Endothelial cell of umbilical vein (primary cell): ENCODE measurements around the gene FAM168A. TPM values are rescaled to one million over a fixed set of nuclear protein-coding genes. Genes with fewer than 3 reads are reported as not detected.

Experiments
- BruUV-seq: library from RNA; stranded (reverse); fragments of 400-500 nt; replicated peaks from 2 replicates; lab custom pipeline; 2021; lab: Mats Ljungman, UMichigan
- CTCF ChIA-PET: fragments of 300-600, 350-600 bp; sonication (Branson Sonifier 250); formaldehyde crosslinking; loops from one replicate; lab custom pipeline; 2021; ENCODE audit warnings: antibody characterized with exemption, inconsistent platforms; lab: Charles Lee
- POLR2A ChIA-PET: fragments of 300-600, 350-600 bp; sonication (Branson Sonifier 250); formaldehyde crosslinking; loops from one replicate; lab custom pipeline; 2021; ENCODE audit warnings: antibody characterized with exemption, inconsistent platforms; lab: Charles Lee
- DNase-seq: peaks from one replicate; pipeline ENCODE4 v3.0.0-alpha.2; 2011; ENCODE audit warnings: low read depth, low spot score
- FAIRE-seq: peaks from 2 replicates; lab custom pipeline; 2011; peaks lifted over from hg19 to GRCh38; lab: Jason Lieb, UNC
- H2AFZ ChIP-seq: 2 replicates; pipeline ENCODE4 v1.6.0; 2012; ENCODE audit warnings: low read depth, low read length, control low read depth, inconsistent platforms
- H3K27ac ChIP-seq: 2 replicates; pipeline ENCODE4 v1.5.1; 2011; ENCODE audit warnings: low read depth, mild to moderate bottlenecking, control low read depth, low read length, moderate library complexity; ENCODE audit not compliant: insufficient read depth
- H3K27me3 ChIP-seq, 2 experiments: 2 replicates each; pipeline versions ENCODE4 v1.6.0 to v1.6.1; 2011; ENCODE audit warnings: low read length in 2 of 2, mixed read lengths in 1 of 2; ENCODE audit not compliant: control insufficient read depth in 2 of 2, insufficient read depth in 2 of 2
- H3K36me3 ChIP-seq, 2 experiments: 2 replicates in 1 of 2; 3 replicates in 1 of 2; pipeline ENCODE4 v1.5.1; 2011; ENCODE audit warnings: low read length in 2 of 2, mild to moderate bottlenecking in 1 of 2, moderate library complexity in 1 of 2; ENCODE audit not compliant: control insufficient read depth in 2 of 2, insufficient read depth in 2 of 2; ENCODE audit errors: extremely low read depth in 1 of 2
- H3K4me1 ChIP-seq: 3 replicates; pipeline ENCODE4 v1.5.1; 2011; ENCODE audit warnings: mild to moderate bottlenecking, low read length; ENCODE audit not compliant: control insufficient read depth, insufficient read depth; ENCODE audit errors: extremely low read depth
- H3K4me2 ChIP-seq: 2 replicates; pipeline ENCODE4 v1.6.1; 2011; ENCODE audit warnings: low read length, control low read depth, mixed read lengths; ENCODE audit not compliant: insufficient read depth
- H3K4me3 ChIP-seq, 3 experiments: fragments of 200-600 bp in 1 of 3; sonication (generic), shearing (Covaris generic) in 1 of 3; replicated peaks in 1 of 3; 2 replicates each; pipeline ENCODE4 v1.5.1; 2011 to 2016; ENCODE audit warnings: control low read depth in 3 of 3, low read length in 3 of 3, mild to moderate bottlenecking in 2 of 3, inconsistent platforms in 1 of 3, low read depth in 1 of 3, moderate library complexity in 1 of 3; ENCODE audit not compliant: insufficient read depth in 1 of 3
- H3K79me2 ChIP-seq: 2 replicates; pipeline ENCODE4 v1.6.0; 2012; ENCODE audit warnings: low read length, inconsistent platforms; ENCODE audit not compliant: control insufficient read depth, insufficient read depth
- H3K9ac ChIP-seq: replicated peaks from 2 replicates; pipeline ENCODE3; 2011; ENCODE audit warnings: low read length, control low read depth; ENCODE audit not compliant: insufficient read depth; ENCODE audit errors: extremely low read depth
- H3K9me1 ChIP-seq: replicated peaks from 3 replicates; pipeline ENCODE4 v1.6.0; 2011; ENCODE audit warnings: mild to moderate bottlenecking, low read length; ENCODE audit not compliant: control insufficient read depth, insufficient read depth; ENCODE audit errors: extremely low read depth
- H3K9me3 ChIP-seq: replicated peaks from 2 replicates; pipeline ENCODE4 v1.5.1; 2012; ENCODE audit warnings: low read length, inconsistent platforms; ENCODE audit not compliant: control insufficient read depth, insufficient read depth
- H4K20me1 ChIP-seq: replicated peaks from 2 replicates; pipeline ENCODE3; 2011; ENCODE audit warnings: mild to moderate bottlenecking, low read length; ENCODE audit not compliant: control insufficient read depth, insufficient read depth; ENCODE audit errors: extremely low read depth
- CTCF ChIP-seq, 2 donors: IDR thresholded peaks; 1 replicate in 1 of 2; 2 replicates in 1 of 2; pipeline ENCODE4 v1.5.1; 2011; ENCODE audit warnings: low read length in 2 of 2, mild to moderate bottlenecking in 2 of 2, moderate library complexity in 2 of 2, control low read depth in 1 of 2, inconsistent platforms in 1 of 2, low read depth in 1 of 2; ENCODE audit not compliant: insufficient read depth in 1 of 2; ENCODE audit errors: extremely low read depth in 1 of 2
- EZH2 ChIP-seq: IDR thresholded peaks from 2 replicates; pipeline ENCODE4 v1.6.1; 2012; ENCODE audit warnings: borderline replicate concordance, low read depth, mild to moderate bottlenecking, moderate library complexity, low read length, inconsistent platforms; ENCODE audit not compliant: severe bottlenecking
- FOS ChIP-seq: IDR thresholded peaks from 2 replicates; pipeline ENCODE4 v1.6.1; 2011; ENCODE audit warnings: mild to moderate bottlenecking, low read length, moderate library complexity, borderline replicate concordance; ENCODE audit not compliant: insufficient read depth
- GATA2 ChIP-seq: IDR thresholded peaks from 2 replicates; pipeline ENCODE4 v1.7.0; 2011; ENCODE audit warnings: low read depth, mild to moderate bottlenecking, moderate library complexity, mixed read lengths, low read length; ENCODE audit not compliant: insufficient read length, insufficient read depth
- JUN ChIP-seq: IDR thresholded peaks from 2 replicates; pipeline ENCODE4 v1.6.1; 2011; ENCODE audit warnings: borderline replicate concordance, low read depth; ENCODE audit not compliant: insufficient read length, insufficient read depth
- MAX ChIP-seq: IDR thresholded peaks from 2 replicates; pipeline ENCODE4 v1.6.1; 2011; ENCODE audit not compliant: insufficient read depth, insufficient read length
- MYC ChIP-seq: IDR thresholded peaks from one replicate; pipeline ENCODE4 v1.6.1; 2011; ENCODE audit warnings: mild to moderate bottlenecking, low read depth, low read length
- POLR2A ChIP-seq: IDR thresholded peaks from 2 replicates; pipeline ENCODE4 v1.6.1; 2012; ENCODE audit warnings: low read depth, mild to moderate bottlenecking, control low read depth, low read length
- POLR2AphosphoS5 ChIP-seq: IDR thresholded peaks from 2 replicates; pipeline ENCODE4 v1.6.1; 2012; ENCODE audit warnings: low read depth, mild to moderate bottlenecking, control low read depth, low read length, moderate library complexity; ENCODE audit not compliant: insufficient read depth
- dilution Hi-C: fragments of 300-500 bp; cut with MboI; formaldehyde crosslinking; loops from one replicate; pipeline ENCODE4 v1.15.0; 2019; ENCODE audit warnings: low sequenced_read_pairs; ENCODE audit not compliant: extremely low pct_ligation_motif_present
- intact Hi-C: fragments of 100-400 bp; cut with micrococcal nuclease; formaldehyde crosslinking; loops from one replicate; pipeline ENCODE4 v1.10.0; 2022
- polyA plus RNA-seq, 4 experiments: library from polyadenylated mRNA; depleted of rRNA in 3 of 4; stranded (reverse) in 3 of 4; unstranded in 1 of 4; fragments of >200 nt; gene quantifications; 2 replicates each; pipeline versions ENCODE4 v1.2.1 to v1.2.3, GENCODE V29; 2011 to 2012; ENCODE audit warnings: missing spikeins in 1 of 4
- total RNA-seq: library from RNA; stranded (reverse); gene quantifications from 2 replicates; pipeline ENCODE4 v1.2.3, GENCODE V29; 2021

Gene FAM168A
- total and polyA plus RNA-seq, 2 donors (not counting 3 experiments of a cell fraction or from before 2014, with no cell fraction given) = 17.0 to 20.5 TPM

GRCh38 chr11:73355109-73355508 is 242.8 kb downstream of the FAM168A start:
- no peak for DNase-seq
- Histone ChIP-seq H3K4me2 (no peak overlapping the region), H3K27ac (no peak overlapping the region), H3K79me2 (no peaks in the 10 kb centered on the region), H3K9me1 (no peaks in the 10 kb centered on the region), H4K20me1 (no peaks in the 10 kb centered on the region), H3K4me1 (no peaks in the 10 kb centered on the region), H3K9me3 (no peaks in the 10 kb centered on the region), H3K4me3 (no peak overlapping the region), H3K36me3 (peaks cover 2 to 50% of the 10 kb centered on the region in 2 experiments), H2AFZ (no peak overlapping the region), H3K27me3 (no peaks in the 10 kb centered on the region), H3K9ac (no peak overlapping the region)
- intact Hi-C loops (no loop called here), dilution Hi-C loops (no loop called here)
- POLR2A ChIA-PET = no interaction called here
- no TSS peak for BruUV-seq
- no peak for TF ChIP-seq CTCF (IDR thresholded peaks at IDR 0.05; ENCODE audit: extremely low read depth in 1 of 2, insufficient read depth in 1 of 2, low read depth in 1 of 2, low read length in 2 of 2)
- no peak for TF ChIP-seq GATA2
- no peak for TF ChIP-seq POLR2A
- no peak for TF ChIP-seq JUN
- TF ChIP-seq MAX = no peak
- no peak for TF ChIP-seq FOS
- no peak for TF ChIP-seq POLR2AphosphoS5
- no peak for TF ChIP-seq EZH2
- TF ChIP-seq MYC = no peak
- FAIRE-seq = no peak
- CTCF ChIA-PET = interaction anchor here (1.1 to 1.6 kb wide), 2 partner anchors 41 to 306 kb away, joined by 3 to 4 read pairs; no protein-coding TSS in a partner anchor
